ENCODE measurements around the gene TMEM79. TPM values are rescaled to one million over a fixed set of nuclear protein-coding genes. Genes with fewer than 3 reads are reported as not detected.
A peak's percentile ranks its signal among the peaks of the same experiment; 100 is the strongest.

The TMEM79 gene
- total and polyA plus RNA-seq, 10 donors: 2.6 to 6.8 (median 4.5) TPM

GRCh38 chr1:156283521-156283920 lies 604 bp upstream of the TMEM79 start:
- Histone ChIP-seq H3K36me3 (peaks cover 0 to 52% (median 23%) of the 10 kb centered on the region in 6 donors), H3K9me3 (no peaks in the 10 kb centered on the region), H3K27me3 (replicated peaks in 1 of 7) (no peaks in the 10 kb centered on the region), H3K4me3 (peak overlapping the region in 7 of 8 donors; percentile 62 to 87 (median 69)), H3K27ac (peak overlapping the region in 4 of 8 donors; percentile 90 to 97 (median 94)), H3K4me1 (peaks cover 14 to 61% (median 41%) of the 10 kb centered on the region in 6 donors)
- DNase-seq: no peak
- 73 to 94% (median 86%) methylated on average over 1 of the region's 1 CpG for WGBS, 5 donors
- intact Hi-C loops (cut with DNase I; ENCODE audit: low total_unique reads): no loop called here
- TF ChIP-seq POLR2AphosphoS5 (IDR thresholded peaks at IDR 0.05) (no peak), CTCF (IDR thresholded peaks at IDR 0.05 in 8 of 11, conservative IDR thresholded peaks at IDR 0.05 in 3 of 11) (no peak), POLR2A (IDR thresholded peaks at IDR 0.05) (no peak)

GRCh38 chr1:156284757-156285156 lies 632 bp downstream of the TMEM79 start:
- Histone ChIP-seq H3K9me3 (no peaks in the 10 kb centered on the region), H3K36me3 (peaks cover 0 to 52% (median 22%) of the 10 kb centered on the region in 6 donors), H3K27ac (peak overlapping the region in 1 of 8 donors; percentile 26), H3K4me1 (peaks cover 14 to 52% (median 40%) of the 10 kb centered on the region in 6 donors), H3K4me3 (no peak overlapping the region), H3K27me3 (replicated peaks in 1 of 7) (no peaks in the 10 kb centered on the region)
- WGBS, 5 donors: 47 to 69% (median 62%) methylated on average over 4 of the region's 4 CpGs
- DNase-seq: peak; percentile 44
- intact Hi-C loops (cut with DNase I; ENCODE audit: low total_unique reads): no loop called here
- no peak for TF ChIP-seq CTCF (IDR thresholded peaks at IDR 0.05 in 8 of 11, conservative IDR thresholded peaks at IDR 0.05 in 3 of 11)
- TF ChIP-seq POLR2A (IDR thresholded peaks at IDR 0.05): no peak
- no peak for TF ChIP-seq POLR2AphosphoS5 (IDR thresholded peaks at IDR 0.05)

GRCh38 chr1:156285437-156285836 lies 1.3 kb downstream of the TMEM79 start:
- H3K9me3 ChIP-seq: no peaks in the 10 kb centered on the region
- no peaks in the 10 kb centered on the region for H3K27me3 ChIP-seq (replicated peaks in 1 of 7)
- peaks cover 0 to 53% (median 22%) of the 10 kb centered on the region in 6 donors for H3K36me3 ChIP-seq
- H3K4me1 ChIP-seq: peaks cover 14 to 46% (median 37%) of the 10 kb centered on the region in 6 donors
- TF ChIP-seq CTCF (IDR thresholded peaks at IDR 0.05 in 8 of 11, conservative IDR thresholded peaks at IDR 0.05 in 3 of 11) (no peak), POLR2AphosphoS5 (IDR thresholded peaks at IDR 0.05) (no peak), POLR2A (IDR thresholded peaks at IDR 0.05) (no peak)
- WGBS, 5 donors: 91 to 98% (median 96%) methylated on average over 10 to 21 of the region's 21 CpGs
- H3K27ac ChIP-seq: no peak overlapping the region
- DNase-seq: peak; percentile 73
- no peak overlapping the region for H3K4me3 ChIP-seq
- intact Hi-C loops (cut with DNase I; ENCODE audit: low total_unique reads): no loop called here

- peaks cover 0 to 54% (median 22%) of the 10 kb centered on the region in 6 donors for H3K36me3 ChIP-seq
- WGBS, 5 donors: 89 to 98% (median 94%) methylated on average over 8 of the region's 8 CpGs
- no peaks in the 10 kb centered on the region for H3K27me3 ChIP-seq (replicated peaks in 1 of 7)
- peaks cover 15 to 46% (median 32%) of the 10 kb centered on the region in 6 donors for H3K4me1 ChIP-seq
- H3K27ac ChIP-seq: no peak overlapping the region
- TF ChIP-seq POLR2A (IDR thresholded peaks at IDR 0.05): no peak
- TF ChIP-seq POLR2AphosphoS5 (IDR thresholded peaks at IDR 0.05): no peak
- no peak for TF ChIP-seq CTCF (IDR thresholded peaks at IDR 0.05 in 8 of 11, conservative IDR thresholded peaks at IDR 0.05 in 3 of 11)
- no peaks in the 10 kb centered on the region for H3K9me3 ChIP-seq
- no peak overlapping the region for H3K4me3 ChIP-seq
- no peak for DNase-seq
- intact Hi-C loops (cut with DNase I; ENCODE audit: low total_unique reads): no loop called here
These were observed 1.9 kb downstream of the TMEM79 start for GRCh38 chr1:156286061-156286460.
